SK-N-SH treated with all-trans-retinoic acid at 6 μM for 48 hours (cell line): ENCODE measurements around the gene SLC13A2.
"Not testable (repeated sequence)": the region's sequence is repeated elsewhere in the genome, so short reads cannot be mapped to it uniquely, and the experiment has no call there.

Experiments
- ARNTL ChIP-seq: fragments of 450-650 bp; formaldehyde crosslinking; IDR thresholded peaks from 2 replicates; pipeline ENCODE4 v1.5.0; 2020; ENCODE audit warnings: low read depth, mild to moderate bottlenecking, moderate library complexity, borderline replicate concordance
- BACH2 ChIP-seq: fragments of 250-450 bp; sonication (Bioruptor Pico); IDR thresholded peaks from 2 replicates; pipeline ENCODE4 v1.9.0; 2021; ENCODE audit warnings: mild to moderate bottlenecking, borderline replicate concordance
- CREB5 ChIP-seq: fragments of 250-450 bp; sonication (Bioruptor Pico); IDR thresholded peaks from 2 replicates; pipeline ENCODE4 v1.5.1; 2020; ENCODE audit warnings: low read depth, mild to moderate bottlenecking, moderate library complexity
- GLIS3 ChIP-seq: fragments of 250-450 bp; sonication (Bioruptor Pico); IDR thresholded peaks from 2 replicates; pipeline ENCODE4 v1.5.0; 2020; ENCODE audit warnings: mild to moderate bottlenecking, moderate library complexity
- ISL1 ChIP-seq: fragments of 250-450 bp; sonication (Bioruptor Pico); IDR thresholded peaks from 2 replicates; pipeline ENCODE4 v2.1.2; 2022; ENCODE audit warnings: mild to moderate bottlenecking, moderate library complexity
- SNAI2 ChIP-seq: fragments of 250-450 bp; sonication (Bioruptor Pico); IDR thresholded peaks from 2 replicates; pipeline ENCODE4 v1.5.0; 2020; ENCODE audit warnings: mild to moderate bottlenecking, moderate library complexity
- ZFP3 ChIP-seq: fragments of 250-450 bp; sonication (Bioruptor Pico); IDR thresholded peaks from 2 replicates; pipeline ENCODE4 v1.5.0; 2020; ENCODE audit warnings: mild to moderate bottlenecking, moderate library complexity
- ZNF70 ChIP-seq: fragments of 450-650 bp; formaldehyde crosslinking; IDR thresholded peaks from 2 replicates; pipeline ENCODE4 v1.5.0; 2020; ENCODE audit warnings: mild to moderate bottlenecking, moderate library complexity
- ZNF8 ChIP-seq: fragments of 450-650 bp; formaldehyde crosslinking; IDR thresholded peaks from 2 replicates; pipeline ENCODE4 v1.5.0; 2020; ENCODE audit warnings: mild to moderate bottlenecking, moderate library complexity
- TF ChIP-seq, protein P1 (sequence below): fragments of 250-450 bp; sonication (Bioruptor Pico); IDR thresholded peaks from 2 replicates; pipeline ENCODE4 v1.8.0; 2020; ENCODE audit warnings: mild to moderate bottlenecking, moderate library complexity, borderline replicate concordance
- TF ChIP-seq, protein P2 (sequence below): fragments of 250-450 bp; sonication (Bioruptor Pico); IDR thresholded peaks from 2 replicates; pipeline ENCODE4 v1.8.0; 2021; ENCODE audit warnings: low read depth, mild to moderate bottlenecking, moderate library complexity, borderline replicate concordance

DNA sequence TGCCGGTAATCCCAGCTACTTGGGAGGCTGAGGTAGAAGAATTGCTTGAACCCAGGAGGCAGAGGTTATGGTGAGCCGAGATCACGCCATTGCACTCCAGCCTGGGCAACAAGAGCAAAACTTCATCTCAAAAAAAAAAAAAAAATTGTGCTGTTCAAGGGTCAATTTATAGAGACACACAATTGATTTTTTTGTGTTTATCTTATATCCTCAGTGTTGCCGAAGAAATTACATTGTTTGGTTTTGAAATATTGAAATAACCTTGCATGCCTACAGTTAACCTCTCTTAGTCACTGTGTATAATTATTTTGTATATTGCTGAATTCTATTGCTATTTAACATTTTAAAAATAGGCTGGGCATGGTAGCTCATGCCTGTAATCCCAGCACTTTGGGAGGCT is 45.5 kb upstream of the SLC13A2 start:
- TF ChIP-seq, protein P1, sequence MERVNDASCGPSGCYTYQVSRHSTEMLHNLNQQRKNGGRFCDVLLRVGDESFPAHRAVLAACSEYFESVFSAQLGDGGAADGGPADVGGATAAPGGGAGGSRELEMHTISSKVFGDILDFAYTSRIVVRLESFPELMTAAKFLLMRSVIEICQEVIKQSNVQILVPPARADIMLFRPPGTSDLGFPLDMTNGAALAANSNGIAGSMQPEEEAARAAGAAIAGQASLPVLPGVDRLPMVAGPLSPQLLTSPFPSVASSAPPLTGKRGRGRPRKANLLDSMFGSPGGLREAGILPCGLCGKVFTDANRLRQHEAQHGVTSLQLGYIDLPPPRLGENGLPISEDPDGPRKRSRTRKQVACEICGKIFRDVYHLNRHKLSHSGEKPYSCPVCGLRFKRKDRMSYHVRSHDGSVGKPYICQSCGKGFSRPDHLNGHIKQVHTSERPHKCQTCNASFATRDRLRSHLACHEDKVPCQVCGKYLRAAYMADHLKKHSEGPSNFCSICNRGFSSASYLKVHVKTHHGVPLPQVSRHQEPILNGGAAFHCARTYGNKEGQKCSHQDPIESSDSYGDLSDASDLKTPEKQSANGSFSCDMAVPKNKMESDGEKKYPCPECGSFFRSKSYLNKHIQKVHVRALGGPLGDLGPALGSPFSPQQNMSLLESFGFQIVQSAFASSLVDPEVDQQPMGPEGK, result not testable (repeated sequence)
- TF ChIP-seq GLIS3 (CRISPR knock-in tag); BACH2 (CRISPR knock-in tag); CREB5; ISL1 (CRISPR knock-in tag); ZNF70; ZNF8 (CRISPR knock-in tag); ARNTL (CRISPR knock-in tag); SNAI2 (CRISPR knock-in tag); ZFP3 (CRISPR knock-in tag): not testable (repeated sequence)
- TF ChIP-seq, protein P2, sequence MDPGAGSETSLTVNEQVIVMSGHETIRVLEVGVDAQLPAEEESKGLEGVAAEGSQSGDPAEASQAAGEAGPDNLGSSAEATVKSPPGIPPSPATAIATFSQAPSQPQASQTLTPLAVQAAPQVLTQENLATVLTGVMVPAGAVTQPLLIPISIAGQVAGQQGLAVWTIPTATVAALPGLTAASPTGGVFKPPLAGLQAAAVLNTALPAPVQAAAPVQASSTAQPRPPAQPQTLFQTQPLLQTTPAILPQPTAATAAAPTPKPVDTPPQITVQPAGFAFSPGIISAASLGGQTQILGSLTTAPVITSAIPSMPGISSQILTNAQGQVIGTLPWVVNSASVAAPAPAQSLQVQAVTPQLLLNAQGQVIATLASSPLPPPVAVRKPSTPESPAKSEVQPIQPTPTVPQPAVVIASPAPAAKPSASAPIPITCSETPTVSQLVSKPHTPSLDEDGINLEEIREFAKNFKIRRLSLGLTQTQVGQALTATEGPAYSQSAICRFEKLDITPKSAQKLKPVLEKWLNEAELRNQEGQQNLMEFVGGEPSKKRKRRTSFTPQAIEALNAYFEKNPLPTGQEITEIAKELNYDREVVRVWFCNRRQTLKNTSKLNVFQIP (CRISPR knock-in tag), result not testable (repeated sequence)
